Upper lobe of right lung (tissue), 1 donor: ENCODE data around the gene PPFIA2. TPM values are rescaled to one million over a fixed set of nuclear protein-coding genes. Genes with fewer than 3 reads are reported as not detected.

ENCODE experiments used
- ATAC-seq: fragments of 200-7000 bp; cut with Tn5 transposase; one replicate; pipeline ENCODE4 v1.9.1; 2020; ENCODE audit warnings: mild to moderate bottlenecking, moderate library complexity
- DNase-seq: peaks from one replicate; pipeline ENCODE4 v3.0.0-alpha.2; 2020
- H3K27ac ChIP-seq: fragments of 200-600 bp; one replicate; pipeline ENCODE4 v1.8.0; 2022
- H3K27me3 ChIP-seq: fragments of 200-600 bp; one replicate; pipeline ENCODE4 v1.8.0; 2022; ENCODE audit warnings: mild to moderate bottlenecking
- H3K36me3 ChIP-seq: fragments of 200-600 bp; one replicate; pipeline ENCODE4 v1.8.0; 2022
- H3K4me1 ChIP-seq: fragments of 200-600 bp; one replicate; pipeline ENCODE4 v1.8.0; 2022
- H3K4me3 ChIP-seq: fragments of 200-600 bp; one replicate; pipeline ENCODE4 v1.8.0; 2022; ENCODE audit warnings: mild to moderate bottlenecking
- H3K9me3 ChIP-seq: fragments of 200-600 bp; one replicate; pipeline ENCODE4 v1.8.0; 2022
- CTCF ChIP-seq: fragments of 200-600 bp; IDR thresholded peaks from one replicate; pipeline ENCODE4 v1.8.0; 2022; ENCODE audit warnings: antibody characterized with exemption
- intact Hi-C: fragments of 100-400 bp; cut with DNase I; formaldehyde crosslinking; loops from one replicate; pipeline ENCODE4 v1.11.0; 2022
- total RNA-seq: library from RNA; stranded (reverse); fragmentation: NEBNext Ultra II Directional; extraction: Animal tissue kit (Norgen Biotek cat#: 25700); gene quantifications from one replicate; pipeline ENCODE4 v1.2.1, GENCODE V29; 2021
- donor health status: DM: no; HTN: yes; CAD: no; lungs with severe emphysema.

Gene PPFIA2
- total RNA-seq, 1 donor from 2014 or later = 1.4 TPM

- no peaks in the 10 kb centered on the region for H3K4me1 ChIP-seq
- no peak for TF ChIP-seq CTCF
- H3K4me3 ChIP-seq = no peak overlapping the region
- intact Hi-C loops = no loop called here
- no peaks in the 10 kb centered on the region for H3K9me3 ChIP-seq
- DNase-seq (no peak), ATAC-seq (no peak)
- no peaks in the 10 kb centered on the region for H3K27me3 ChIP-seq
- H3K36me3 ChIP-seq = no peaks in the 10 kb centered on the region
- no peak overlapping the region for H3K27ac ChIP-seq
Observed at GRCh38 chr12:81297601-81298000, 461.5 kb downstream of the PPFIA2 start.

GRCh38 chr12:81296556-81297305 is 462.4 kb downstream of the PPFIA2 start:
- no peak for TF ChIP-seq CTCF
- Histone ChIP-seq H3K4me1 (no peaks in the 10 kb centered on the region), H3K9me3 (no peaks in the 10 kb centered on the region), H3K27ac (no peak overlapping the region), H3K4me3 (no peak overlapping the region), H3K36me3 (no peaks in the 10 kb centered on the region), H3K27me3 (no peaks in the 10 kb centered on the region)
- intact Hi-C loops = no loop called here
- ATAC-seq = no peak
- no peak for DNase-seq

DNA sequence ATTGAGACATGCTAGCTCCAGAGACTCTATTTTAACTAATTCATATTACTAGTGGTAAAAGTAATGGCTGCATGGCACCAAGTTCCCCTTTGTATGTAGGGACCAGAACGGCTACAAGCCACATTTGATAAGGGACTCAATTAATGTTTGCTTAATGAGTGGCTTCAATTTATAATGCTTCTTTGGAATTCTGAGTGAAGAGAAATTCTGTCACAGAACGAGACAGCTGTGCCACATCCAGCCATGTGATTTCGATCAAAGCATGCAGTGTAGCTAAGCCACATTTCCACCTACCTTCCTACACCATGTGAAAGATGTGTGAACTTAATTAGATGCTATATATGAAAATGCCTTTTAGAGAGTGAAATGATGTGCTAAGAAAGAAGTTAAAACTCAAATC is 463.9 kb downstream of the PPFIA2 start:
- Histone ChIP-seq H3K36me3 (no peaks in the 10 kb centered on the region), H3K9me3 (no peaks in the 10 kb centered on the region), H3K27me3 (no peaks in the 10 kb centered on the region), H3K4me1 (no peaks in the 10 kb centered on the region), H3K4me3 (no peak overlapping the region), H3K27ac (no peak overlapping the region)
- intact Hi-C loops = no loop called here
- DNase-seq = no peak
- ATAC-seq = no peak
- TF ChIP-seq CTCF = no peak

GRCh38 chr12:81294325-81295190 is 464.6 kb downstream of the PPFIA2 start:
- Histone ChIP-seq H3K27me3 (no peaks in the 10 kb centered on the region), H3K4me3 (no peak overlapping the region), H3K36me3 (no peaks in the 10 kb centered on the region), H3K27ac (no peak overlapping the region), H3K4me1 (no peaks in the 10 kb centered on the region), H3K9me3 (no peaks in the 10 kb centered on the region)
- intact Hi-C loops = no loop called here
- no peak for DNase-seq
- no peak for TF ChIP-seq CTCF
- ATAC-seq = no peak

GRCh38 chr12:81288651-81289050 is 470.5 kb downstream of the PPFIA2 start:
- ATAC-seq (no peak), DNase-seq (no peak)
- no peaks in the 10 kb centered on the region for H3K9me3 ChIP-seq
- H3K36me3 ChIP-seq = no peaks in the 10 kb centered on the region
- no peak overlapping the region for H3K4me3 ChIP-seq
- intact Hi-C loops = no loop called here
- no peak for TF ChIP-seq CTCF
- no peaks in the 10 kb centered on the region for H3K27me3 ChIP-seq
- H3K27ac ChIP-seq = no peak overlapping the region
- H3K4me1 ChIP-seq = no peaks in the 10 kb centered on the region
